ENCODE results near the gene NDUFB7.

DNA sequence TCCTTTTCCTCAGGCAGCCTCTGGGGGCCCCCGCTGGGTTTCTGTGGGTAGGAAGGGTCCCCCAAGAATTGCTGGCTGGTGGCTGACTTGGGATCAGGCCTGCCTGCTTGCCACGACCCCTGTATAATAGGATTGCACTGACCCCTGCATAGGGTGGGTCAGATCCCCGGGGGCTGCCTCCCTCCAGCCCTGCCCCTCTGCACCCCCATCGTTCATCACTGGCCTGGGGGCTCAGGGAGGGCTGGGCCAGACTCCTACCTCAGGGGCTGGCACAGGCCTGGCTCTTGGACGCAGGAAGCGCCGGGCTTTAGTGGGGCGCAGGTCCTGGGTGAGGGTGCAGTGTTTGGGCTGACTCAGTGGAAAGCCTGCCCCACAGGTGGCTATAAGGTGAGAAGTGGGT, 10.6 kb downstream of the NDUFB7 start:
- TF ChIP-seq CTCF (IDR thresholded peaks at IDR 0.05; ENCODE audit: low read depth, low read length, poor library complexity, severe bottlenecking) (no peak), EZH2phosphoT487 (IDR thresholded peaks at IDR 0.05; ENCODE audit: borderline replicate concordance, low read length) (no peak)

Data from DOHH2 (cell line).